H1 (cell line): Measurements from ENCODE around the gene ANAPC10. TPM values are rescaled to one million over a fixed set of nuclear protein-coding genes. Genes with fewer than 3 reads are reported as not detected.

ENCODE experiments used
- ASH2L ChIP-seq: fragments of 200-600, 300-600 bp; sonication (generic); IDR thresholded peaks from one replicate; pipeline ENCODE4 v1.7.1; 2017; ENCODE audit warnings: low read length
- ATF2 ChIP-seq: IDR thresholded peaks from 2 replicates; pipeline ENCODE4 v1.6.1; 2012; ENCODE audit warnings: low read length, inconsistent platforms
- ATF3 ChIP-seq: IDR thresholded peaks from 2 replicates; pipeline ENCODE4 v1.6.1; 2011; ENCODE audit warnings: low read depth, mild to moderate bottlenecking, low read length; ENCODE audit not compliant: insufficient read depth
- CHD7 ChIP-seq: fragments of 300-600 bp; sonication (generic); IDR thresholded peaks from 2 replicates; pipeline ENCODE4 v1.7.1; 2012; ENCODE audit warnings: low read length, moderate library complexity, mild to moderate bottlenecking, inconsistent platforms; ENCODE audit not compliant: insufficient replicate concordance
- HDAC6 ChIP-seq: IDR thresholded peaks from one replicate; pipeline ENCODE4 v1.7.1; 2012; ENCODE audit warnings: low read depth, mild to moderate bottlenecking, inconsistent platforms, low read length, moderate library complexity
- KDM4A ChIP-seq: IDR thresholded peaks from one replicate; pipeline ENCODE4 v1.7.1; 2012; ENCODE audit warnings: low read depth, mild to moderate bottlenecking, moderate library complexity, low read length, inconsistent platforms; ENCODE audit not compliant: severe bottlenecking
- YY1 ChIP-seq: IDR thresholded peaks from 2 replicates; pipeline ENCODE4 v1.6.1; 2011; ENCODE audit warnings: low read depth, mild to moderate bottlenecking, low read length
- polyA plus RNA-seq, 7 experiments: library from polyadenylated mRNA; depleted of rRNA in 3 of 7; stranded (reverse) in 5 of 7; unstranded in 2 of 7; fragments of >200 nt in 5 of 7; fragments of 200-250 nt in 2 of 7; gene quantifications; 1 replicate in 5 of 7; 2 replicates in 1 of 7; 4 replicates in 1 of 7; pipeline versions ENCODE4 v1.2.1 to v1.2.3, GENCODE V29; 2011 to 2013; ENCODE audit warnings: missing spikeins in 2 of 7, mixed read lengths in 2 of 7
- total RNA-seq: library from RNA; stranded (reverse); fragmentation: NEBNext Ultra II Directional; extraction: Animal tissue kit (Norgen Biotek cat#: 25700); gene quantifications from 2 replicates; pipeline ENCODE4 v1.2.1, GENCODE V29; 2021

ANAPC10 gene
- total and polyA plus RNA-seq, 2 of the 8 experiments (the other 6 are each of a cell fraction or from before 2014, with no cell fraction given) = 17.6 to 23.3 TPM

DNA sequence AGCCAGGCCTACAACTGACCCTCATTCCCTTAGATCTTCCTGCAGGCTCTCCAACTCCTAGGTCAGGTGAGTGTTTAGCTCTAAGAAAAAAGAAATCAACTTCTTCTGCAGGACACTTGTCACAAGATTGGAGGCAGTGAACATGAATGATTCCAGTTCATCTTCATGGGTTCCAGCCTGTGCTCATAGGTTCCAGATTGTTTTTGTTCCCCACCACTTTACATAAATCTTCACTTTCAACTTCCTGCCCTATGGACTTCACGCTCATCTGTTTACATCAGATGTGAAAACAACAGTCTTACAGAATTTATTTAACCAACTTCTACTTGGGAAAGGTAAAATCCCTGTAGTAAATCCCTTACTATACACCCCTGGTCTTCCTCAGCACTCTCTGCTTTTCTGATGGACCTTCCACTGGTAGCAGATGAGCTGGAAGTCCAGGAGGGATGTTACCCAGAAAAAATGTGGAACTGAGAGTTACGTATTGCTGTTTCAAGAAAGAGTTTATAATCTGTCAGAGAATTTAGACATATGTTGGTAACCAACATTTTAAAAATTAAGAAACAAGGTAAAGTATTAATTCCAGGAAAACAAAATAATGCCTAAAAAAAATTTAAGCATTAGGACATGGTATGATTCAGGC, 62.4 kb downstream of the ANAPC10 start (continued):
- TF ChIP-seq CHD7 (no peak), YY1 (no peak), HDAC6 (no peak), KDM4A (no peak), ATF3 (no peak), ASH2L (no peak), ATF2 (no peak)
